ENCODE measurements around the gene ZBED4. TPM values are rescaled to one million over a fixed set of nuclear protein-coding genes. Genes with fewer than 3 reads are reported as not detected.

The ZBED4 gene
- total and polyA plus RNA-seq, 2 experiments from 2014 or later, result 11.1 to 18.4 TPM

DNA sequence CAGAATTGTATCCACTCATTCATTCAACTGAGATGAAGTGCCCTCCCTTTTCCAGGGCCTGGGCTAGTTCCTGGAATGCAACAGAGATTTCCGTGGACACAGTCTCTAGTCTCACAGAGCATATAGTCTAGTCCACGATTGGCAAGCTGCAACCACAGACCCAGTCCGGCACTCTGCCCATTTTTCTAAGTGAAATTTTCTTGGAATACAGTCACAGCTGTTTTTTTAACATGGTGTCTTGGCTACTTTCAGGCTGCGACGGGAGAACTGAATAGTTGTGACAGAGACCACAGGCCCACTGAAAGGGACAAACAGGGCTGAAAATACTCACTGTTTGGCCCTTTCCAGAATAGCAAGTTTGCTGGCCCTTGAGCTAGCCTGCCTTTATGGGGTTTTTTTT lies 35.4 kb downstream of the ZBED4 start:
- peaks cover 14% of the 10 kb centered on the region for H3K36me3 ChIP-seq
- TF ChIP-seq, protein P1, sequence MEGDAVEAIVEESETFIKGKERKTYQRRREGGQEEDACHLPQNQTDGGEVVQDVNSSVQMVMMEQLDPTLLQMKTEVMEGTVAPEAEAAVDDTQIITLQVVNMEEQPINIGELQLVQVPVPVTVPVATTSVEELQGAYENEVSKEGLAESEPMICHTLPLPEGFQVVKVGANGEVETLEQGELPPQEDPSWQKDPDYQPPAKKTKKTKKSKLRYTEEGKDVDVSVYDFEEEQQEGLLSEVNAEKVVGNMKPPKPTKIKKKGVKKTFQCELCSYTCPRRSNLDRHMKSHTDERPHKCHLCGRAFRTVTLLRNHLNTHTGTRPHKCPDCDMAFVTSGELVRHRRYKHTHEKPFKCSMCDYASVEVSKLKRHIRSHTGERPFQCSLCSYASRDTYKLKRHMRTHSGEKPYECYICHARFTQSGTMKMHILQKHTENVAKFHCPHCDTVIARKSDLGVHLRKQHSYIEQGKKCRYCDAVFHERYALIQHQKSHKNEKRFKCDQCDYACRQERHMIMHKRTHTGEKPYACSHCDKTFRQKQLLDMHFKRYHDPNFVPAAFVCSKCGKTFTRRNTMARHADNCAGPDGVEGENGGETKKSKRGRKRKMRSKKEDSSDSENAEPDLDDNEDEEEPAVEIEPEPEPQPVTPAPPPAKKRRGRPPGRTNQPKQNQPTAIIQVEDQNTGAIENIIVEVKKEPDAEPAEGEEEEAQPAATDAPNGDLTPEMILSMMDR (IDR thresholded peaks at IDR 0.05; ENCODE audit: low read depth, low read length), result no peak
- DNase-seq (ENCODE audit: low read depth in 1 of 2, low spot score in 1 of 2), result no peak

DNA sequence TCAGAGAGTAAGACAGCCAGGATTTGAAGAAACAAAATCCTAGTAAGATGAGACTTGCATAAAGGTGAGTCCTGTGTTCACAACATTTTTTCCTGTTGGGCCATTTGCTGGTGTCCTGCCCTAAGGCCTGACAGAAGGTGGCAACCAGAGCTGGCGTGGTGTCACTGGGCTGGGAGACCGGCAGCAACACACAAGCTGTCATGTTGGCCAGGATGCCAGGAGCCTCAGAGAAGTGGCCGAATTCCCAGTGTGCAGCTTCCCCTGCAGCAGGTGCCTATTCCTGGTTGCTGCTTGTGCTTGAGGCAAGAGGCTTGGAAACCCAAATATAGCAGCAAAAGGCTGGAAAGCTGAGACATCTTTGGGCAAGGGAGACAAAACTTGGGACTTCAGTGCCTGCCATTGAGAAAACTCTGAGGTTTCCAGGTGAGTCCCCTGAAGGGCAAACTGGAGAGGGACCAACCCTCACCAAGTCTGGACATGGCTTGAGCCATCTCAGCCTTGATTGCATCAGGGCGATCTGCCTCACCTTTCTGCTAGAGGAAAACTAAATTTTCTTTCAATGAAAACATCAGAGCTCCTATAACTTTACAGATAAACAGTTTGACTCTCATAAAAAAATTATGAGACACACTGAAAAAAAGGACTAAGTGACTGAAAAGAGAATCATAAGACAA lies 38.7 kb downstream of the ZBED4 start:
- TF ChIP-seq, protein P1 (IDR thresholded peaks at IDR 0.05; ENCODE audit: low read depth, low read length), result no peak
- DNase-seq (ENCODE audit: low read depth in 1 of 2, low spot score in 1 of 2), result no peak
- no peaks in the 10 kb centered on the region for H3K27me3 ChIP-seq
- no peaks in the 10 kb centered on the region for H3K36me3 ChIP-seq
- H3K4me1 ChIP-seq (ENCODE audit: low read depth), result no peaks in the 10 kb centered on the region
- no peaks in the 10 kb centered on the region for H3K9me3 ChIP-seq (ENCODE audit: low read depth)
- no peak overlapping the region for H3K4me3 ChIP-seq
- H3K27ac ChIP-seq, result no peak overlapping the region

More for the DNA sequence above, 35.4 kb downstream of the ZBED4 start:
- Histone ChIP-seq H3K4me3 (no peak overlapping the region), H3K9me3 (ENCODE audit: low read depth) (peaks cover 3% of the 10 kb centered on the region), H3K27me3 (no peaks in the 10 kb centered on the region), H3K27ac (no peak overlapping the region), H3K4me1 (ENCODE audit: low read depth) (no peaks in the 10 kb centered on the region)

DNA sequence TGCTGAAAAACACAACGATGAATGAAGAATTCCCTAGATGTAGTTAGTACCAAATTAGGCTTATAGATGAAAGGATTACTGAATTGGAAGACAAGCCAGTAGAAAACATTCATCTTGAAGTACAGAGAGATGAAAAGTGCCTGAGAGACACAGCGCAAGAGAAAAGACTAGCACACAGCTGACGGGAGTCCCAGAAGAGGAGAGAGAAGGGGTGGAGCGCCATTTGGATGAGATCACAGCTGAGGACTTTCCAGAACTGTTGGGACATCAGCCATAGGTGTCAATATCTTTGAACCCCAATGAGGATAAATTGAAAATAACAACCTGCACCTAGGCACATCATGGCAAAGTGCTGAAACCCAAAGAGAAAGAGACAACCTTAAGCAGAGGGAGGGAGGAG lies 39.4 kb downstream of the ZBED4 start:
- Histone ChIP-seq H3K36me3 (no peaks in the 10 kb centered on the region), H3K27ac (no peak overlapping the region), H3K4me1 (ENCODE audit: low read depth) (no peaks in the 10 kb centered on the region), H3K4me3 (no peak overlapping the region), H3K9me3 (ENCODE audit: low read depth) (no peaks in the 10 kb centered on the region), H3K27me3 (no peaks in the 10 kb centered on the region)
- TF ChIP-seq, protein P1 (IDR thresholded peaks at IDR 0.05; ENCODE audit: low read depth, low read length), result no peak
- DNase-seq (ENCODE audit: low read depth in 1 of 2, low spot score in 1 of 2), result no peak

DNA sequence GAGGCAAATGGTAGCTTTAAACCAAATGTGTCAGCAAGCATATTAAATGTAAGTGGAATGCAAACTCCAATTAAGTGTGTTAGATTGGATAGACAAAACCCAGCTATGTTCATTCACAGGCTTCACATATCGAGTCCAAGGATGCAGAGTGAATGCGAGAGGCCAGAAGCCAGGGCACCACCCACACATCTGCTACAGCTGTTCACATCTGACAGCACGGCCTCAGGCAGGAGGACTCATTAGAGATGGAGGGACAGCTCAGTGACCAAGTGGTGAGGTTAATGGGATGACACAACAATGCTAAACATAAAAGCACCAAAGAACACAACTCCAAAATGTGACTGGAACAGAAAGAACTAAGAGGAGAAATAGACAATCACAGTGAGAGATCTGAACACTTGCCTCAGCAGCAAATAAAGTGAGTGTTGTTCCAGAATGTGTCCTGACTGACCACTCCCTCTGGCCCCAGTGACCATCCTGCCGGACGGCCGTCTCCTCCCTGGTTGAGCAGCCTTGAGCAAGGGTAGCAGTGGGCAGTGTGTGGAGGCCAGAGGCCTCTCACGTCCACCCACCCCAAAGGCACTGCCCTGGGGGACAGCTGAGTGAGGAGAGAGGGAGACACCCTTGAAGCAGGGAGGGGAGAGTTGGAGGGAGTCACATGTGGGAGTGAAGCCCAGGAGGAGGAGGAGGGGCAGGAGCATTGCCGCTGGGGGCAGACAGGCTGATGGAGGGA lies 40.8 kb downstream of the ZBED4 start:
- Histone ChIP-seq H3K27me3 (no peaks in the 10 kb centered on the region), H3K4me3 (no peak overlapping the region), H3K27ac (no peak overlapping the region), H3K4me1 (ENCODE audit: low read depth) (no peaks in the 10 kb centered on the region), H3K36me3 (no peaks in the 10 kb centered on the region), H3K9me3 (ENCODE audit: low read depth) (no peaks in the 10 kb centered on the region)
- no peak for DNase-seq (ENCODE audit: low read depth in 1 of 2, low spot score in 1 of 2)
- TF ChIP-seq, protein P1 (IDR thresholded peaks at IDR 0.05; ENCODE audit: low read depth, low read length), result no peak

DNA sequence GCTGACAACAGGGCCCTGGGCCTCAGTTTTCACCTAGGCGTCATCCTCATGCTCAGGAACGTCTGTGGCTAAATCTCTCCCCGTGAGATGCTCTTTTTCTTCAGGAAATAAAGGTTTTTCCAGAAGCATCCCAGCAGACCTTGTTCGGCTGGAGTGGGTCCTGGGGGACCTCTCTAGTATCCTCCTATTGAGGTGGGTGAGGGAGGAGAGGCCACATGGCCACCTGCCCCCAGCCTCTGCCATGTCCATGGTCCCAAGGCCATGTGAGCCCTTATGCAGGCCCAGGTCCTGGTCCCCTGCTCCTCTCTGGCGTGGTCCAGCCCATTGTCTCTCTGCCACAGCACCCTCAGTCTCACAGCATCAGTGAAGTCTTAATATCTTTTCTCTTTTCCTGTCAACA lies 42.6 kb downstream of the ZBED4 start:
- no peaks in the 10 kb centered on the region for H3K9me3 ChIP-seq (ENCODE audit: low read depth)
- H3K4me3 ChIP-seq, result no peak overlapping the region
- H3K4me1 ChIP-seq (ENCODE audit: low read depth), result no peaks in the 10 kb centered on the region
- no peaks in the 10 kb centered on the region for H3K27me3 ChIP-seq
- no peak overlapping the region for H3K27ac ChIP-seq
- TF ChIP-seq, protein P1 (IDR thresholded peaks at IDR 0.05; ENCODE audit: low read depth, low read length), result no peak
- no peaks in the 10 kb centered on the region for H3K36me3 ChIP-seq
- no peak for DNase-seq (ENCODE audit: low read depth in 1 of 2, low spot score in 1 of 2)

Data from cardiac muscle cell (in vitro differentiated cells and primary cell).